Common myeloid progenitor, CD34-positive (primary cell): ENCODE results near the gene ANKMY1.

Experiments
- CTCF ChIA-PET: fragments of 350-600 bp; sonication (Branson Sonifier 250); formaldehyde crosslinking; loops from one replicate; lab custom pipeline; 2021; ENCODE audit warnings: antibody characterized with exemption; lab: Charles Lee
- POLR2A ChIA-PET: fragments of 350-600 bp; sonication (Branson Sonifier 250); formaldehyde crosslinking; loops from one replicate; lab custom pipeline; 2021; ENCODE audit warnings: antibody characterized with exemption; lab: Charles Lee
- DNase-seq, 3 donors: peaks; one replicate each; pipeline versions ENCODE4 v3.0.0 to v3.0.0-alpha.2; 2013
- H3K27ac ChIP-seq, 2 experiments: 1 replicate in 1 of 2; 2 replicates in 1 of 2; pipeline ENCODE4 v1.7.0; 2013; ENCODE audit warnings: inconsistent platforms in 2 of 2, low read length in 2 of 2, mild to moderate bottlenecking in 2 of 2, low read depth in 1 of 2, moderate library complexity in 1 of 2; ENCODE audit not compliant: severe bottlenecking in 2 of 2, insufficient read depth in 1 of 2, poor library complexity in 1 of 2
- H3K27me3 ChIP-seq, 5 experiments: replicated peaks in 2 of 5; 1 replicate in 3 of 5; 2 replicates in 2 of 5; pipeline versions ENCODE4 v1.6.1 to v1.7.0; 2013; ENCODE audit warnings: low read length in 4 of 5, mild to moderate bottlenecking in 2 of 5, moderate library complexity in 2 of 5, inconsistent platforms in 1 of 5; ENCODE audit not compliant: insufficient read depth in 5 of 5, control insufficient read depth in 4 of 5
- H3K36me3 ChIP-seq, 4 experiments: 1 replicate in 2 of 4; 2 replicates in 2 of 4; pipeline versions ENCODE4 v1.6.1 to v1.7.0; 2013; ENCODE audit warnings: low read length in 3 of 4, control low read depth in 1 of 4, mild to moderate bottlenecking in 1 of 4; ENCODE audit not compliant: control insufficient read depth in 4 of 4, insufficient read depth in 4 of 4
- H3K4me1 ChIP-seq, 4 experiments: 1 replicate in 3 of 4; 2 replicates in 1 of 4; pipeline versions ENCODE4 v1.6.1 to v1.7.1; 2013; ENCODE audit warnings: low read length in 3 of 4, mild to moderate bottlenecking in 3 of 4, control low read depth in 1 of 4, inconsistent platforms in 1 of 4, moderate library complexity in 1 of 4; ENCODE audit not compliant: control insufficient read depth in 4 of 4, insufficient read depth in 4 of 4; ENCODE audit errors: control extremely low read depth in 1 of 4
- H3K4me3 ChIP-seq, 7 experiments: 1 replicate in 4 of 7; 2 replicates in 3 of 7; pipeline versions ENCODE4 v1.5.1 to v1.7.0; 2013; ENCODE audit warnings: mild to moderate bottlenecking in 7 of 7, low read length in 6 of 7, moderate library complexity in 6 of 7, inconsistent platforms in 2 of 7, low read depth in 2 of 7, control low read depth in 1 of 7; ENCODE audit not compliant: insufficient read depth in 4 of 7, control insufficient read depth in 1 of 7; ENCODE audit errors: extremely low read depth in 1 of 7
- H3K9me3 ChIP-seq, 5 experiments: 1 replicate in 4 of 5; 2 replicates in 1 of 5; pipeline versions ENCODE4 v1.6.1 to v1.7.1; 2013; ENCODE audit warnings: low read length in 4 of 5, mild to moderate bottlenecking in 2 of 5, inconsistent platforms in 1 of 5, low read depth in 1 of 5, moderate library complexity in 1 of 5; ENCODE audit not compliant: control insufficient read depth in 4 of 5, insufficient read depth in 2 of 5; ENCODE audit errors: control extremely low read depth in 1 of 5
- WGBS: methylation state at CpG from one replicate; pipeline ENCODE4 v1.1.5; 2013; ENCODE audit not compliant: insufficient coverage; 5-methylcytosine and 5-hydroxymethylcytosine counted together

The ANKMY1 gene

DNA sequence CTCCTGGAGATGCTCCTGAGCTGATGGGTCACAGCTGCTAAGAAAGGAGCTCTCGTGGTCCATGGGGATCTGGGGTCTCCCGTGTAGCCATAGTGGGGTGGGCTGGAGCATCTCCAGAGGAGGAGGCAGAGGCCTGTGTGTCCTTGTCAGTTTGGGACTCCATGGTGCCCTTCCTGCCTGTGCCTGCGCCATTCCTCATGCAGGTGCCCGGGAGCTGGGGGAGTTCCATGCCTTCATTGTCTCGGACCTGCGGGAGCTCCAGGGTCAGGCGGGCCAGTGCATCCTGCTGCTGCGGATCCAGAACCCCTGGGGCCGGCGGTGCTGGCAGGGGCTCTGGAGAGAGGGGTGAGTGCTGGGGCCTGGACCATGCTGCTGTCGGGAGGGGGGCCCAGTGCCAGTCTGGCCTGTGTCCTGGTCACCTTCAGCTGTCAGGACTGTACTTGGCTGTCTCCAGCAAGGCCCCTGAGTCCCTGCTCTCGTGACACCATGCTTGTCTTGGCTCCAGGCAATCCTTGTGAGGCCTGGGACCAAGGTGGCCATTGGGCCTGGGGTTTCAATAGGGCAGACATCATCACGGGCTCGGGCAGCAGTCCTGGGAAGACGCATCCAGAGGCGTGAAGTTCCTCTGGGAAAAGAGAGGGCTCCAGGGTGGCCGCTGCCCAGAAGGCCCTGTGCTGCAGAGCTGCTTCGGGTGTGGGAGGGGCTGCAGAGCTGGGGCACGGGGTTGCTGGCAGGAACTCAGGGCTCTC lies 36.1 kb upstream of the ANKMY1 start:
- no peak overlapping the region for H3K27ac ChIP-seq
- H3K36me3 ChIP-seq, result peaks cover 5 to 67% (median 44%) of the 10 kb centered on the region in 4 experiments
- H3K4me3 ChIP-seq, result no peak overlapping the region
- no peaks in the 10 kb centered on the region for H3K27me3 ChIP-seq
- WGBS, result 96% methylated on average over 17 of the region's 19 CpGs
- CTCF ChIA-PET, result interaction anchor here (0.7 to 1.1 kb wide), 4 partner anchors 8 to 22 kb away, joined by 3 read pairs; no protein-coding TSS in a partner anchor
- DNase-seq, result no peak
- no peaks in the 10 kb centered on the region for H3K4me1 ChIP-seq
- H3K9me3 ChIP-seq, result no peaks in the 10 kb centered on the region
- POLR2A ChIA-PET, result no interaction called here

DNA sequence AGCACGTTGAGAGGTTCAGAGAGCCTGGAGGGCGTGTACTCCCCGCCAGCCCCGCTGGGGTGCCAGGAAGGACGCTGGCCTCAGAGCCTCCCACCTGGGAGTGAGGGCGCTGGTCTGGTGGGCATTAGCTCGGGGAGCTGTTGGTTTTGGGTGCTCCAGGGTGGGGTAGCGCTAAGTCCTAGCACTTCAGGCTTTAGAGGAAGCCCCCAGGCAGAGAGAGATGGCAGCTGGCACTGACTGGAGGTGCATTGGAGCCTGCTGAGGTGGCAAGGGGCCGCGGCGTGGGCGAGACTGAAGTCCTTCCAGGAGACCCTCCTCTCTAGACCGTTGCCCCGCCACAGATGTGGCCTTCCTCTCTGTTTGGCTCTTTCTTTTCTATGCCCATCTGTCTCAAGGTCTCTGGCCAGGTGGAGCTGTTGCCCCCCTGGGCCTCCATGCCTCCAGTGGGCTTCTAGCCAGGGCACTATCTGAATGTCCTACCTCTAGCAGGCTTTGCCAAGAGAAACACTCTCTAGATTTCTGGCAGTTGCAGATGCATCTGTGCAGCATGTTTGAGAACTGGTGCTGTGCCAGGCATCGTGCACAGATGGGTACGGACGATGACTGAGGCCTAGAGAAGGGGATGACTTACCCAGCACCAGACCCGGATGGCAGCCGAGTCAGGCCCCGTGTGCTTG lies 35.4 kb upstream of the ANKMY1 start:
- ChIA-PET POLR2A (no interaction called here), CTCF (interaction anchor here (0.7 kb wide), 1 partner anchor 129 kb away, joined by 3 read pairs; no protein-coding TSS in a partner anchor)
- peaks cover 5 to 60% (median 42%) of the 10 kb centered on the region in 4 experiments for H3K36me3 ChIP-seq

DNA sequence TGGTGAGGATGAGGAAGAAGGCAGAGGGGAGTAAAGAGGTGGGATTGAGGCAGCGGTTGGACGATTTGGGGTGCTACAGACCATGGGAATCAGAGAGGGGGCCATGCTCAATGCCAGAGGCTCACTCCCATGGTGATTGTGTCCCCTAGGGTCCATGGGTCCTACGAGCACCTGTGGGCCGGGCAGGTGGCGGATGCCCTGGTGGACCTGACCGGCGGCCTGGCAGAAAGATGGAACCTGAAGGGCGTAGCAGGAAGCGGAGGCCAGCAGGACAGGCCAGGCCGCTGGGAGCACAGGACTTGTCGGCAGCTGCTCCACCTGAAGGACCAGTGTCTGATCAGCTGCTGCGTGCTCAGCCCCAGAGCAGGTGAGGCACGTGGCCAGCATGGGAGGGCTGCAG lies 34.0 kb upstream of the ANKMY1 start:
- 96% methylated on average over 13 of the region's 13 CpGs for WGBS
- H3K27ac ChIP-seq, result no peak overlapping the region
- peaks cover 2 to 17% (median 16%) of the 10 kb centered on the region in 4 experiments for H3K4me1 ChIP-seq
- peaks cover 5 to 55% (median 38%) of the 10 kb centered on the region in 4 experiments for H3K36me3 ChIP-seq
- ChIA-PET CTCF (no interaction called here), POLR2A (no interaction called here)
- H3K9me3 ChIP-seq, result no peaks in the 10 kb centered on the region
- no peak overlapping the region for H3K4me3 ChIP-seq
- no peak for DNase-seq
- H3K27me3 ChIP-seq, result no peaks in the 10 kb centered on the region

More for the DNA sequence above, 35.4 kb upstream of the ANKMY1 start:
- H3K9me3 ChIP-seq, result no peaks in the 10 kb centered on the region
- H3K27ac ChIP-seq, result no peak overlapping the region
- DNase-seq, result no peak
- WGBS, result 98% methylated on average over 20 of the region's 20 CpGs
- peaks cover 0 to 4% (median 3%) of the 10 kb centered on the region in 4 experiments for H3K4me1 ChIP-seq
- H3K27me3 ChIP-seq, result no peaks in the 10 kb centered on the region
- no peak overlapping the region for H3K4me3 ChIP-seq

DNA sequence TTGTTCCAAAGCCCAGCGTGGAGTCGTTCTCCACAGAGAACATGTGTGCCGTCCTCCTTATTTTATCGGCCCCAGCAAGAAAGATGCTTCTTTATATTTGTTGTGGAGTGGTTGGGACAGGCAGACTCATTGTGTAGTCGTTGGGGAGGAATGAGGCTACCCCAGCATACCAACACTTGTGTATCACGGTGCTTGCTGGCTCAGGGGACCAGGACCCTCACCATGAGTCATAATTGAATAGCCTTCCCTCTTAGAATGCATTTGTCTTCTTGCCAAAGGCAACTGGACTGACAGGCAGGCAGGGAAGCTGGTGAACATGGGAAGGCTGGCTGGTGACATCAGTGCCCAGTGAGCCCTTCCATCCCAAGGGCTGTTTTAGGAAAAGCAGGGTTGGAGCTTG lies 33.4 kb upstream of the ANKMY1 start:
- H3K4me1 ChIP-seq, result peaks cover 2 to 17% (median 16%) of the 10 kb centered on the region in 4 experiments
- DNase-seq, result no peak
- no peaks in the 10 kb centered on the region for H3K9me3 ChIP-seq
- CTCF ChIA-PET, result no interaction called here
- no peak overlapping the region for H3K4me3 ChIP-seq
- no peak overlapping the region for H3K27ac ChIP-seq
- H3K36me3 ChIP-seq, result peaks cover 5 to 50% (median 36%) of the 10 kb centered on the region in 4 experiments
- POLR2A ChIA-PET, result no interaction called here
- H3K27me3 ChIP-seq, result no peaks in the 10 kb centered on the region
- 80% methylated on average over 1 of the region's 6 CpGs for WGBS

DNA sequence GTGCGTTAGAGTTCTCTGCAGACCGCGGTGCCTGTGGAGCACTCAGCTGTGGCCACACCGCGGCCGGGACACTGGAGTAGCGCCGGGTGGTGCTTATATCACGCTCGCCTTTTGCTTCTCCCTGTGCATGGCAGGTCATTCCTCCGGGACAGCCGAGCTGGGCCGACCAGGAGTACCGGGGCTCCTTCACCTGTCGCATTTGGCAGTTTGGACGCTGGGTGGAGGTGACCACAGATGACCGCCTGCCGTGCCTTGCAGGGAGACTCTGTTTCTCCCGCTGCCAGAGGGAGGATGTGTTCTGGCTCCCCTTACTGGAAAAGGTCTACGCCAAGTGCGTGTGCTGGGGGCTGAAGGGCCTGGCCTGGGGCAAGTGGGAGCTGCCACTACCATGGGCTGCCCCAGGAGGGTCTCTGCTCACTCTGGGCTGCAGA lies 32.9 kb upstream of the ANKMY1 start:
- Histone ChIP-seq H3K27ac (no peak overlapping the region), H3K9me3 (no peaks in the 10 kb centered on the region), H3K4me1 (peaks cover 2 to 20% (median 19%) of the 10 kb centered on the region in 4 experiments), H3K27me3 (no peaks in the 10 kb centered on the region), H3K4me3 (no peak overlapping the region), H3K36me3 (peaks cover 5 to 46% (median 33%) of the 10 kb centered on the region in 4 experiments)
- no peak for DNase-seq
- WGBS, result 96% methylated on average over 21 of the region's 21 CpGs
- ChIA-PET CTCF (no interaction called here), POLR2A (no interaction called here)

DNA sequence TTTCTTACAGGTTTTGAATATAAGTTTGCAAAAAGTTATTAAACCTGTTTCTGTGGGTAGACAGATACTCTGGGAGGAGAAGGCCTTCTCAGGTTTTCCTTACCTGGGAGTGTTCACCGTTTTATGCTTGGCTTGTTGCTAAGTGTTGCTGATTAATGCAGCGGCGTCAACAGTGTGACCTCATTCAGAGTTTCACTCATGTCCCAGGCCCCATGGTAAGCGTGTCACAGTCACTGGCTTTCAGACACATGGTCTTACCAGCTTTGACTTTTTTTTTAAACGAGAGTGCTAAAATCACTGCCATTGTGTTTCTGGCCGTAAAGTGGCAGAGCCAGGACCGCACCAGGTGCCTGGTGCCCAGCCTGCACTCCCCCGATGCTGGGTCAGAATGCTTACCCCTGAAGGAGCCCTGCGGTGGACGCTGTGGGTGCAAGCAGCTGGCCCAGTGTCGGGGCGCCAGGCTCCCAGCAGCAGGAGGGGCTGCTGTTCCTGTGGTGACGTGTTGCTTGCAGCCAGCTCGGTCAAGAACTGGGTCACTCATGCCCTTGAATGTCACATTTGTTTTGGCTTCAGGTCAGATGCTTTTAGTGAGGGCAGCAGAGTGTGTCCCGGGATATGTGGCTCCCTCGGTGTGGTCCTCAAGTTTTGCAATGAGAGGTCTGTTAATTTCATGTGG lies 32.2 kb upstream of the ANKMY1 start:
- DNase-seq, result no peak
- Histone ChIP-seq H3K27me3 (no peaks in the 10 kb centered on the region), H3K4me1 (peaks cover 2 to 27% (median 26%) of the 10 kb centered on the region in 4 experiments), H3K27ac (no peak overlapping the region), H3K4me3 (no peak overlapping the region), H3K9me3 (no peaks in the 10 kb centered on the region), H3K36me3 (peaks cover 5 to 42% (median 33%) of the 10 kb centered on the region in 4 experiments)
- 91% methylated on average over 16 of the region's 16 CpGs for WGBS
- POLR2A ChIA-PET, result no interaction called here
- CTCF ChIA-PET, result interaction anchor here (1.0 kb wide), 1 partner anchor 29 kb away, joined by 3 read pairs; no protein-coding TSS in a partner anchor
